GM10266 (cell line): Measurements from ENCODE around the gene IGFLR1.
"Not testable (repeated sequence)": the region's sequence is repeated elsewhere in the genome, so short reads cannot be mapped to it uniquely, and the experiment has no call there.

Experiments used
- DNase-seq: peaks from one replicate; pipeline ENCODE4 v3.0.0; 2012; ENCODE audit errors: extremely low spot score
- CTCF ChIP-seq: IDR thresholded peaks from 2 replicates; pipeline ENCODE4 v1.5.1; 2012; ENCODE audit warnings: mild to moderate bottlenecking, low read depth; ENCODE audit not compliant: control insufficient read depth, insufficient read depth; ENCODE audit errors: missing control alignments

IGFLR1 gene

DNA sequence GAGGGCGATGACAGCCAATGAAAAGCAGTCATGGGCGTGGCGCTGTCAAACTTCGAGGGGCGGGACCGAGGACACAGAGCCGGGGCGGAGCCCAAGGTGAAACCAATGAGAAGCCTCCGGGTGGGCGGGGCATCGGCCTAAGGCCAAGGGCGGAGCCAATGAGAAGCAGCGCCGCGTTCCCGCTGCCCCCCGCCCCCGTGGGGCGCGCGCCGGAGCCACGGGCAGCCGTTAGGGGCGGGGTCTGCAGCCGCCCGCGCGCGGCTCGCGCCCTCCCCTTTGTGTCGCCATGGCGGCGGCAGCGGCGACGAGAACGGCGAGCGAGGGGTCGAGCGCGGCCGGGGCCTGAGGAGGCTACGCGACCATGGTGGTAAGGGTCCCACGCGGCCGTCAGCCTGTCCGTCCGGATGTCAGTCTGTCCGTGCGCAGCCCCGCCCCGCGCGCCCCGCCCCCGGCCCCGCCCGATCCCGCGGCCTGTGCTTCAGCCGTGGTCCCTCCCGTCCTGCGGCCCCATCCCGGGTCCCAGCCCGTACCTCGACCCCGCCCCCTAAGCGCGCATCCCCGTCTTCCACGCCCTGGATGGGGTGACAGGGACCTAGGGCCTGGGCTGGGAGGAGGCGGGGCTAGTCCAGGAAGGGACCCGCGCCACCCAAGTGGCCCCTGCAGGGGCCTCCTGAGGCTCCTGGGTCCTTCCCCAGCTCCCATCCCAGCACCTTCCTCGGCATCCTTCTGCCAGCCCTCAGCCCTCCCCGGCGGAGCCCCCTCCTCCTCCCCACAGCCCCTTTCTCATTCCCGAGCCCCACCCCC, 33.2 kb upstream of the IGFLR1 start, which contains the start of gene ARHGAP33:
Gene ARHGAP33, plus strand, starts transcription at position 267 of the 804 bp plus-strand sequence. Its CDS starts 95 bp downstream, at position 362.
- no peak for TF ChIP-seq CTCF
- peak; percentile 100 for DNase-seq

DNA sequence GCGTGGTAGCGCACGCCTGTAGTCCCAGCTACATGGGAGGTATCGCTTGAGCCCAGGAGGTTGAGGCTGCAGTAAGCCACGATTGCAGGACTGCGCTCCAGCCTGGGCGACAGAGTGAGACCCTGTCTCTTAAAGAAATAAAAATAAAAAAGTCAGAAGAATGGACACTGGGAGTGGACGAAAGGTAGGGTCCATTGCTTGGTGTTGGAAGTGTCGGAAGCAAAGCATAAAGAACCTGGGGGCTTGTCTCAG, 32.7 kb upstream of the IGFLR1 start:
- no peak for DNase-seq
- no peak for TF ChIP-seq CTCF

GRCh38 chr19:35774274-35775045, 32.2 kb upstream of the IGFLR1 start:
- no peak for TF ChIP-seq CTCF
- no peak for DNase-seq

GRCh38 chr19:35773020-35773806, 31.0 kb upstream of the IGFLR1 start:
- no peak for TF ChIP-seq CTCF
- no peak for DNase-seq

DNA sequence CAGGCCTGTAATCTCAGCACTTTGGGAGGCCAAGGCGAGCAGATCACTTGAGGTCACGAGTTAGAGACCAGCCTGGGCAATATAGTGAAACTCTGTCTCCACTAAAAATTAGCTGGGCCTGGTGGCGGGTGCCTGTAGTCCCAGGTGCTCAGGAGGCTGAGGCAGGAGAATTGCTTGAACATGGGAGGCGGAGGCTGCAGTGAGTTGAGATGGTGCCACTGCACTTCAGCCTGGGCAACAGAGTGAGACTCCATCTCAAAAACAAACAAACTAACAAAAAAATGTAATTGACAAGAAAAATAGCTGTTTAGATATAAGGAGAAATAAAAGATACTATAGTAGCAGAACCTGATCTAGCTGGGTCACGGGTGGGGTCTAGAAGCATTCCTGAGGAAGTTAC, 30.1 kb upstream of the IGFLR1 start:
- DNase-seq: not testable (repeated sequence)

- DNase-seq: no peak
- TF ChIP-seq CTCF: no peak
Measured at GRCh38 chr19:35768082-35768421, 25.8 kb upstream of the IGFLR1 start.

DNA sequence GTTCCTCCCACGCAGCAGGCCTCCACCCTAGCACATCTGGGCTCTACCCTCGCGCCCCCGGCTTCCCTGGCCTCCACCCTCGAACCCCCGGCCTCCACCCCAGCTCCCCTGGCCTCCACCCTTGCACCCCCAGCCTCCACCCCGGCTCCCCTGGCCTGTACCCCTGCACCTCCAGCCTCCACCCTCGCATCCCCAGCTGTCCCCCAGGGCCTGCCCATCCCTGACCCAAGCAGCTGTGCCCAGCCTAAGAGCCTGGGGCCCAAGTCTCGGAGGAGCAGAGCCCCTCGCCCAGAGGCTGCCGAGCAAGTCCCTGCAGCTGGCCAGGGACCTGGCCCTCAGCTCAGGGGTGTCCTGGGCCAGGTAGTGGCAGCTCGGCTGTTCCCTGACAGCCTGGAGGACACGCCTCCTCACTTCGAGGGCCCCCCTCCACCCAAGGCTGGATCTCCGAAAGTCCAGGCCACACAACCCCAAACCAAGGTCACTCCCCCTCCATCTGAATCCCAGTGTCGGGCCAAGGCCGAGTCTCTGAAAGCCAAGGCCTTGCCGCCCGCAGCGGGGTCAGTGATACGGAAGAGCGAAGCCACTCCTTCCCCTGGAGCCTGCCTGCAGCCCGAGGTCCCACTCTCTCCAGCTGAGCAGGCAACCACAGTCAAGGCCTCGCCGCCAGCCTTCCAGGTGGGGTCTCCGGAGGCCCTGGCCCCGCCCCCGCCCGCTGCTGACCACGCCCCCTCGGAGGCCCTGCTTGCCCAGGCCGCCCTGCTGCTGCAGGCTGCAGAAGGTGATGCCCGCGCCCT, 25.2 kb upstream of the IGFLR1 start:
- peak; percentile 15 for DNase-seq
- TF ChIP-seq CTCF: no peak
